AG09319 (cell line): ENCODE data around the gene SLC25A34.

Experiments used
- DNase-seq: peaks from one replicate; pipeline ENCODE4 v3.0.0-alpha.2; 2010; ENCODE audit warnings: low read depth; ENCODE audit errors: extremely low read depth
- CTCF ChIP-seq: IDR thresholded peaks from 2 replicates; pipeline ENCODE4 v1.5.1; 2011; ENCODE audit warnings: low read depth, mild to moderate bottlenecking, inconsistent platforms, low read length, moderate library complexity

SLC25A34 gene

GRCh38 chr1:15733726-15734226, 2.3 kb upstream of the SLC25A34 start:
- no peak for TF ChIP-seq CTCF
- no peak for DNase-seq

- DNase-seq, result no peak
- no peak for TF ChIP-seq CTCF
Measured at GRCh38 chr1:15734296-15734695, 1.8 kb upstream of the SLC25A34 start.

- no peak for DNase-seq
- TF ChIP-seq CTCF, result no peak
Measured at GRCh38 chr1:15734901-15735300, 1.2 kb upstream of the SLC25A34 start.

GRCh38 chr1:15735304-15736037, 587 bp upstream of the SLC25A34 start:
- no peak for DNase-seq
- no peak for TF ChIP-seq CTCF

GRCh38 chr1:15736892-15737261, 819 bp downstream of the SLC25A34 start:
- DNase-seq, result no peak
- TF ChIP-seq CTCF, result no peak

- DNase-seq, result no peak
- no peak for TF ChIP-seq CTCF
Measured at GRCh38 chr1:15737324-15738319, 1.6 kb downstream of the SLC25A34 start.
